Glutamatergic neuron (in vitro differentiated cells): Measurements from ENCODE around the gene LRRC75B. TPM values are rescaled to one million over a fixed set of nuclear protein-coding genes. Genes with fewer than 3 reads are reported as not detected.

Source experiments
- DNase-seq: peaks from one replicate; pipeline ENCODE4 v3.0.0; 2022
- H3K27ac Mint-ChIP-seq: one replicate; pipeline ENCODE4 v1.8.0; 2020; ENCODE audit warnings: mild to moderate bottlenecking, mixed read lengths, inconsistent platforms; ENCODE audit not compliant: unreplicated experiment
- H3K27me3 Mint-ChIP-seq: one replicate; pipeline ENCODE4 v1.8.0; 2020; ENCODE audit warnings: mild to moderate bottlenecking, moderate library complexity, mixed read lengths, inconsistent platforms; ENCODE audit not compliant: unreplicated experiment
- H3K36me3 Mint-ChIP-seq: one replicate; pipeline ENCODE4 v1.8.0; 2020; ENCODE audit warnings: mild to moderate bottlenecking, mixed read lengths, inconsistent platforms; ENCODE audit not compliant: unreplicated experiment
- H3K4me1 Mint-ChIP-seq: one replicate; pipeline ENCODE4 v1.8.0; 2020; ENCODE audit warnings: mild to moderate bottlenecking, low read depth, mixed read lengths, inconsistent platforms; ENCODE audit not compliant: unreplicated experiment
- H3K4me3 Mint-ChIP-seq: one replicate; pipeline ENCODE4 v1.8.0; 2020; ENCODE audit warnings: mild to moderate bottlenecking, mixed read lengths, inconsistent platforms; ENCODE audit not compliant: unreplicated experiment
- H3K9me3 Mint-ChIP-seq: one replicate; pipeline ENCODE4 v1.8.0; 2020; ENCODE audit warnings: mild to moderate bottlenecking, moderate library complexity, mixed read lengths, inconsistent platforms; ENCODE audit not compliant: unreplicated experiment
- total RNA-seq: library from RNA; stranded (reverse); fragmentation: NEBNext Ultra II Directional; extraction: Animal tissue kit (Norgen Biotek cat#: 25700); gene quantifications from one replicate; pipeline ENCODE4 v1.2.1, GENCODE V29; 2021; ENCODE audit not compliant: unreplicated experiment
- TF ChIP-seq, protein P1 (sequence below): fragments of 200-600 bp; sonication (generic); IDR thresholded peaks from one replicate; pipeline ENCODE4 v1.5.0; 2021; ENCODE audit not compliant: partially characterized antibody, unreplicated experiment

The LRRC75B gene
- total RNA-seq, 1 donor from 2014 or later: 63.6 TPM

GRCh38 chr22:24589518-24590030 lies 3.3 kb downstream of the LRRC75B start:
- no peak for DNase-seq
- no peak overlapping the region for H3K27ac Mint-ChIP-seq
- H3K4me1 Mint-ChIP-seq: peaks cover 7% of the 10 kb centered on the region
- H3K36me3 Mint-ChIP-seq: no peaks in the 10 kb centered on the region
- H3K4me3 Mint-ChIP-seq: no peak overlapping the region
- TF ChIP-seq, protein P1, sequence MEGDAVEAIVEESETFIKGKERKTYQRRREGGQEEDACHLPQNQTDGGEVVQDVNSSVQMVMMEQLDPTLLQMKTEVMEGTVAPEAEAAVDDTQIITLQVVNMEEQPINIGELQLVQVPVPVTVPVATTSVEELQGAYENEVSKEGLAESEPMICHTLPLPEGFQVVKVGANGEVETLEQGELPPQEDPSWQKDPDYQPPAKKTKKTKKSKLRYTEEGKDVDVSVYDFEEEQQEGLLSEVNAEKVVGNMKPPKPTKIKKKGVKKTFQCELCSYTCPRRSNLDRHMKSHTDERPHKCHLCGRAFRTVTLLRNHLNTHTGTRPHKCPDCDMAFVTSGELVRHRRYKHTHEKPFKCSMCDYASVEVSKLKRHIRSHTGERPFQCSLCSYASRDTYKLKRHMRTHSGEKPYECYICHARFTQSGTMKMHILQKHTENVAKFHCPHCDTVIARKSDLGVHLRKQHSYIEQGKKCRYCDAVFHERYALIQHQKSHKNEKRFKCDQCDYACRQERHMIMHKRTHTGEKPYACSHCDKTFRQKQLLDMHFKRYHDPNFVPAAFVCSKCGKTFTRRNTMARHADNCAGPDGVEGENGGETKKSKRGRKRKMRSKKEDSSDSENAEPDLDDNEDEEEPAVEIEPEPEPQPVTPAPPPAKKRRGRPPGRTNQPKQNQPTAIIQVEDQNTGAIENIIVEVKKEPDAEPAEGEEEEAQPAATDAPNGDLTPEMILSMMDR: no peak
- peaks cover 4% of the 10 kb centered on the region for H3K27me3 Mint-ChIP-seq
- peaks cover 6% of the 10 kb centered on the region for H3K9me3 Mint-ChIP-seq

DNA sequence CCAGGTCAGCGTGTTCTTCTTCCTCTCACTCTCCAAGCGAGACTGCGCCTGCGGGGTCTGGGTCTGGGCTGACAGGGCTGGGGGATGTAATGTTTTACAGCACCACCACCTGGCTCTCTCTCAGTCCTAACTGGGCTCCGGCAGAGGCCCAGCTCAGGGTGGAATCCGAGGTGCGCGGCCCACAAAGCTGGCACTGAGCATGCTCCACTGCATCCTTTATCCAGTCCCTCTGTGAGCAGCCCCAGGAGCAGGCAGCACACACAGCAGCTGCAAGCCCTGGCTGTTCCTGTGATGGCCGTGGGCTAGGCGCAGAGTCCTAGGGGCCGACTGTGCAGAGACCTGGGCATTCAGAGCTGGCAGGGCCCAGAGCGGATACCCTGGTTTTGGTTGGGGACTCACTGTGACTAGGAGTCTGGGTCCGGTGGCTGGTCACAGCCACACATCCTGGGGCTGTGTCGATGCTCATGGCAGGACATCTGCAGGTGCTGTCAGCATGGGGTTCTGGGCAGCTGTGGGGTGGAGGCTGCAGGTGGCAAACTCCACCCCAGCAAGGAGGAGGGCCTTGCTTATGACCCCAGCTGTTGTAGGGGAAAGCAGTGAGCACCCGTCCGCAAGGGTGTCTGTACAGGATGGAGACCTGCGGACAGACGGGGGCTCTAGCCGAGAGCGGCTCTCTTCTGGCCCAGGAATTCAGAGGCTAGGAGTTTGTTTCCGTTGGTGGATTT lies 4.0 kb downstream of the LRRC75B start:
- Mint-ChIP-seq H3K4me1 (peaks cover 7% of the 10 kb centered on the region), H3K36me3 (no peaks in the 10 kb centered on the region), H3K27me3 (peaks cover 3% of the 10 kb centered on the region), H3K27ac (no peak overlapping the region), H3K9me3 (peaks cover 6% of the 10 kb centered on the region), H3K4me3 (no peak overlapping the region)
- TF ChIP-seq, protein P1: no peak
- DNase-seq: no peak

- Mint-ChIP-seq H3K4me3 (no peak overlapping the region), H3K27ac (no peak overlapping the region), H3K4me1 (peaks cover 7% of the 10 kb centered on the region), H3K9me3 (peaks cover 4% of the 10 kb centered on the region), H3K36me3 (no peaks in the 10 kb centered on the region), H3K27me3 (peaks cover 3% of the 10 kb centered on the region)
- TF ChIP-seq, protein P1: no peak
- DNase-seq: no peak
Observed at GRCh38 chr22:24588381-24588756, 4.5 kb downstream of the LRRC75B start.

DNA sequence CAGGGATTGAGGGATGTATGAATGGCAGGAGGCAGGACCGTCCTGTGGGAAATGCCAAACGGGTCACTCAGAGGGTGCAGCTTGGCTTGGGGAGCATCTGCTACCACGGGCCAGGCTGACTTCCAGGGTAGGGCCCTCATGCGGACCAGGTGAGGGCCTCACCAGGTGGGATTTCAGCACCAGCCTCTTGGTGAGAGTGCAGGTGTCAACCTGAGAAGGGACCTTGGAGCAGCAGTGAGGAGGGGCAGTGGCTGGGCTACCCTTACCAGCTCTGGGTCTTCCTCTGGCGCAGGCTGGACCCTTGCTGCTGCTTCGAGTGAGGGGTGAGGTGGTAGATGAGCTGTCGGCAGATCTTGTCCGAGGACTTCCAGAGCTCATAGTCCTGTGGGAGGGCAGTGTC lies 4.9 kb downstream of the LRRC75B start:
- no peak overlapping the region for H3K27ac Mint-ChIP-seq
- TF ChIP-seq, protein P1: no peak

GRCh38 chr22:24587251-24587650 lies 5.6 kb downstream of the LRRC75B start:
- Mint-ChIP-seq H3K9me3 (peaks cover 2% of the 10 kb centered on the region), H3K27me3 (no peaks in the 10 kb centered on the region), H3K36me3 (no peaks in the 10 kb centered on the region), H3K4me3 (no peak overlapping the region), H3K4me1 (peaks cover 7% of the 10 kb centered on the region), H3K27ac (no peak overlapping the region)
- TF ChIP-seq, protein P1: no peak
- DNase-seq: no peak

More for the DNA sequence above, 4.9 kb downstream of the LRRC75B start:
- Mint-ChIP-seq H3K27me3 (peaks cover 1% of the 10 kb centered on the region), H3K9me3 (peaks cover 3% of the 10 kb centered on the region), H3K4me3 (no peak overlapping the region), H3K4me1 (peaks cover 7% of the 10 kb centered on the region), H3K36me3 (no peaks in the 10 kb centered on the region)
- DNase-seq: no peak
